ENCODE data around the gene CCN2.

DNA sequence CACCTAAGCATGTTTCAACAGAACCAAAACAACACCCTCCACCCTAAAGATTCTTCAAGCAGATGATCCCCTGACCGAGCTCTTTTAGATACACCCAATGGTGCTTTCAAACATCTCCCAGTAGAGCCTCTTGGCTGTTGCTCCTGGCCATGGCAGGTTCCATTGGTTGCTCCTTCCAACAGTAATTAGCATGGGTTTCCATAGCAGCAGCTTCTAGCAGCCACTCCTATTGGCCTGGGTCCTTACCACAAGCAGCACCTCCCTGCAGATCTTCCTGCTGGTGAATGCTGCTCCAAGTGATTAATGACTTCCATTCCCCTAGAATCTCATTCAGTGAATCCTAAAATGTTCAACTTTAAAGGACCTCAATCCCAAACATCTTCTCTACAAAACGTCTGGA, 13.9 kb downstream of the CCN2 start:
- TF ChIP-seq, protein P1, sequence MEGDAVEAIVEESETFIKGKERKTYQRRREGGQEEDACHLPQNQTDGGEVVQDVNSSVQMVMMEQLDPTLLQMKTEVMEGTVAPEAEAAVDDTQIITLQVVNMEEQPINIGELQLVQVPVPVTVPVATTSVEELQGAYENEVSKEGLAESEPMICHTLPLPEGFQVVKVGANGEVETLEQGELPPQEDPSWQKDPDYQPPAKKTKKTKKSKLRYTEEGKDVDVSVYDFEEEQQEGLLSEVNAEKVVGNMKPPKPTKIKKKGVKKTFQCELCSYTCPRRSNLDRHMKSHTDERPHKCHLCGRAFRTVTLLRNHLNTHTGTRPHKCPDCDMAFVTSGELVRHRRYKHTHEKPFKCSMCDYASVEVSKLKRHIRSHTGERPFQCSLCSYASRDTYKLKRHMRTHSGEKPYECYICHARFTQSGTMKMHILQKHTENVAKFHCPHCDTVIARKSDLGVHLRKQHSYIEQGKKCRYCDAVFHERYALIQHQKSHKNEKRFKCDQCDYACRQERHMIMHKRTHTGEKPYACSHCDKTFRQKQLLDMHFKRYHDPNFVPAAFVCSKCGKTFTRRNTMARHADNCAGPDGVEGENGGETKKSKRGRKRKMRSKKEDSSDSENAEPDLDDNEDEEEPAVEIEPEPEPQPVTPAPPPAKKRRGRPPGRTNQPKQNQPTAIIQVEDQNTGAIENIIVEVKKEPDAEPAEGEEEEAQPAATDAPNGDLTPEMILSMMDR (IDR thresholded peaks at IDR 0.05), result no peak
- no peak for TF ChIP-seq POLR2AphosphoS5 (IDR thresholded peaks at IDR 0.05)
- no peak for TF ChIP-seq POLR2A (IDR thresholded peaks at IDR 0.05)

Measured in breast epithelium (tissue), 3 donors.